Activated CD8-positive, alpha-beta memory T cell treated with anti-CD3 and anti-CD28 coated beads for 48 hours (primary cell): ENCODE results near the gene MDGA2.

Experiments
- DNase-seq, 3 experiments: peaks; one replicate each; pipeline ENCODE4 v3.0.0-alpha.2; 2020; ENCODE audit warnings: low read depth in 2 of 3, low spot score in 2 of 3

The MDGA2 gene

GRCh38 chr14:47490766-47491165 is 184.6 kb downstream of the MDGA2 start:
- DNase-seq: no peak

- no peak for DNase-seq
Observed at GRCh38 chr14:47490353-47490752, 185.1 kb downstream of the MDGA2 start.

DNA sequence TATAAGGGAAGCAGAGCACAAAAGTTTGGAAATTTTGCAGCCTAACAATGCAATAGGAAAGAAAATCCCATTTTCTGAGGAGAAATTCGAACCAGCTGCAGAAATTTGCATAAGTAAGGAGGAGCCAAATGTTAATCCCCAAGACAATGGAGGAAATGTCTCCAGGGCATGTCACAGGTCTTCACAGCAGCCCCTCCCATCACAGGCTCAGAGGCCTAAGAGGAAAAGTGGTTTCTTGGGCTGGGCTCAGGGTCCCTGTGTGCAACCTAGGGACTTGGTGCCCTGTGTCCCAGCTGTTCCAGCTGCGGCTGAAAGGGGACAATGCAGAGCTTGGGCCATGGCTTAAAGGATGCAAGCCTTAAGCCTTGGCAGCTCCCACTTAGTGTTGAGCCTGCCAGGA is 190.0 kb downstream of the MDGA2 start:
- DNase-seq: no peak

GRCh38 chr14:47483449-47483848 is 192.0 kb downstream of the MDGA2 start:
- DNase-seq: no peak

DNA sequence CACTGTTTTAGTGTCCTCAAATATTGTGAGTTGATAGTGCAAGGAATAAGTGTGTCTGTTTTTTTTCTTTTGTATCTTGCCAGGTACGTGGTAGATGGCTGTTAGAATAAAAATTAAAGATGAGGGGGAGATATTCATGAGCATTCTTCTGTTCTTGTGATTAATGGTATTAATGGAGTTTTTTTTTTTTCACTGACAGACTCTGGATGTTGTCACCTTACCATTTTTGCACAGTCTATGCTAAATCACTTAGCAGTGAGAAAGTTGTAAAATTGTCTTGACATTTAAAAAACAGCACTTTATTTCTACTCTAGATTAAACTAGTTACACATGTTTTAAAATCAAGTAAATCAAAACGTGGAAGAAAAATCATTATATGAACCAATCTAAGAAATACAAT is 204.3 kb downstream of the MDGA2 start:
- no peak for DNase-seq

DNA sequence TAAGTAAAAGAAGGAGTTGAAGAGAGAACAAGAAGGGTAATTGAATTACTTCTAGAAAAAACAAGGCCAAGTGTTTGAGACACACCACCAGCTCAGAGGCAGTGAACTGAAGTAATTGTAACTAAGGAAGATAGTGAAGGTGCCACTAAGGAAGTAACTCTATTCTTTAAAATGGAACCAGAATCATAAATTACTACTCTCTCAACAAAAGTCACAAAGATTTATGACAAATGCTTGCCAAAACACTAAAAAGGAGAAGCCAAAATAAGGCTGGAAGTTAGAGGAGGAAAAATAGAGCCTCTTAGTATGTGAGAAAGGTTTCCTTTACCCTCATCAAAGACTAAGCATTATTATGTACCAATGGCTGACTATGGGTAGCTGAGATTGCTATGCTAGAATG is 208.5 kb downstream of the MDGA2 start:
- no peak for DNase-seq

- no peak for DNase-seq
Observed at GRCh38 chr14:47454025-47454424, 221.4 kb downstream of the MDGA2 start.

DNA sequence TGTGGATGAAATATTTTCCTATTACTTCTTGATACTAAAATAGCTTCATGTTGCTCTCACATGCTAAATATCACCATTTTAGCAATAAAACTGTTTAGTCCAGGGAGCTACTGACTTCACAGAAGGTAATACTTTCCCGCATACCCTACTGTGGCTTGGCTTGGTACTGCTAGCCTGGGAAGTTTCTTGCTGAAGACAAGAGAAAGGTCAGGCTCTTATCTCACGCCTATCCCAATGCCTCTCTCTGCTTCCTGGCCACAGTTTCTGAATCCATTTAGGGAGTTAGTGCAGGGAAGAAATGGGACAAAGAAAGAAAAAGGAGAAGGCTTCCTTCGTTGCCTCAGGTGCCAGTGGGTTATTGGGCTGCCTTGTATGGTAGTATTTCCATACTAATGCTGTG is 228.3 kb downstream of the MDGA2 start:
- no peak for DNase-seq

- no peak for DNase-seq
Observed at GRCh38 chr14:47442211-47442610, 233.2 kb downstream of the MDGA2 start.

GRCh38 chr14:47439953-47440352 is 235.5 kb downstream of the MDGA2 start:
- DNase-seq: no peak

DNA sequence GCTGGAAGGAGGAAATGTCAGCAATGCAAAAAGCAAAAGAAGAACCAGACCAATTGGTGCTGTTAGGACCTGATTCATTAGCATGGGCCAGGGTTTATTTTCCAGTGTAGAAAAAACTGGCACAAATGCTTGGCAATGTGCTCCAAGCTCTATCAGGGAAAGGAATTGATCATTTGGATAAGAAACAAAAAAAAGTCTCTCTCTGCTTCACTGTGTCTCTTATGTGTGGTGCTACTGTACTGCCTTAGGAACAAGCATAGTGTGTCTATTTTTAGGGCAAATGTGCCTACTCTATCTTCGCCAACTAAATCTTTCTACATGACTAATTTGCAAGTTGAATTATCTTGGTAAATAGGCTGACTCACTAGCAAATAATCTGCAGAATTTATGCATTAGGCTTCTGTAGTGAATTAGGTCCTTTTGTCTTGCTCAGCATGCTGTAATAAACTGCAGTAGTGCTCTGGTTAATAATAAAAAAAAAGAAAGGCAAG is 236.7 kb downstream of the MDGA2 start:
- DNase-seq: no peak

DNA sequence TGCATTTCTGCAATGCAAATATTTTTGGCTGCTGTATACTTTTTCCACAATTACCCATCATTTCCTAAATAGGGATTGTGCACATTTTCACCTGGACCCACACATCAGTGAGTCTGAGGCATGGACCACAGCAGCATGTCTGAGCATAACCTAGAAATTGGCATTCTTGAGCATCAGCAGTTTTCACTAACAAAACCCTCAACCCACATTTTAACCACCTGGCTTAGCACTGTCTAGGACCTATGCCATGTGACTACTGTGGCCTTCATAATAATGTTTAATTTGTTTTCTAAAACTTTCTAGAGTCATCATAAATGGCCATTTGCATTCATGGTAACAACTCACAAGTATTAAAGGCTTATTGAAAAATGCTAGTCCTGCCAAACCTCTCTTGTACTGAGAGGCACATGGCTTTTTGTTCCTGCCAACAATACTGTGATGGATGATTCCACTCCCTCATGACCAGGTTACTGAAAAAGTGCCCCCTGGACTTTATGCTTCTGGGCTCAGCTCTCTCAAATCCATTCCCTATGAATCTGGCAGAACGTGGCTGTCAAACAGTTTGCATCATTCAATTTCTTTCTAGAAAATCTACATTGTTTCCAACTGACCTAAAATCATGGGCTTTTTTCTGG is 240.0 kb downstream of the MDGA2 start:
- DNase-seq: no peak

GRCh38 chr14:47427629-47428028 is 247.8 kb downstream of the MDGA2 start:
- DNase-seq: no peak

DNA sequence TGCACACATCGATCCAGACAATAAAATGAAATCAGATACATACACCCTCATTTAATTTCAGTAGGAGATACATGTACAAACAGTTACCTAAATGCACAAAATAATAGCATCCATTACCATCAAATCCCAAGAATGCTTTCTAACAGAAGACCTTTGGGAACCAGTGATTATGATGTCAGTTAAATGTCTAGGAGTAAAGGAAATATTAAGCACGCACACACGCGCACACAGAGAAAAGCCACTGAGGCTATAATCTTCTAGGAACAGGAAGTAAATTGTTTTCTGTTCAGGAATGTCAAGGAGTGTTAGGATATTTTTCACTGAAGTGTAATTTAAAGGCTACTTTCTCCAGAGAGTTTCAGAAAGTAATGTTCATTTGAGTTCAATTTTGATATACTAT is 250.1 kb downstream of the MDGA2 start:
- no peak for DNase-seq

- no peak for DNase-seq
Observed at GRCh38 chr14:47422191-47422590, 253.2 kb downstream of the MDGA2 start.

GRCh38 chr14:47411523-47411922 is 263.9 kb downstream of the MDGA2 start:
- DNase-seq: no peak

DNA sequence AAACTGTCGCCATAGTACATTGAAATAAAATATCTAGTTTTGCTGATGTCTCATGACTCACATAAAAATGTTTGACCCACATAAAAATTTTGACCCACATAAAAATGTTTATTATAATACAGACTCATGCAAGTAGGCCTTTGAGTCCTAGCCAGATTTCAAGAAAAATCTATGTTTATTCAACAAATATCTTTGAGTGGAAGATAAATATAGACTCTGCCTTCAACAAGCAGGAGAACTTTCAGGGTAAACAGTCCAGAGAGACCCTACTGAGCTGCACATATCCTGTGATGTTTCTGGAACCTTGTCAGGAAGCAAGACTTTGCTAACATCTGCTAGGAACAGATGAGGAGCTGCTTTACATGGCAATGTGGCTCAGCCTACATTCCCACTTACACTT is 283.1 kb downstream of the MDGA2 start:
- no peak for DNase-seq

DNA sequence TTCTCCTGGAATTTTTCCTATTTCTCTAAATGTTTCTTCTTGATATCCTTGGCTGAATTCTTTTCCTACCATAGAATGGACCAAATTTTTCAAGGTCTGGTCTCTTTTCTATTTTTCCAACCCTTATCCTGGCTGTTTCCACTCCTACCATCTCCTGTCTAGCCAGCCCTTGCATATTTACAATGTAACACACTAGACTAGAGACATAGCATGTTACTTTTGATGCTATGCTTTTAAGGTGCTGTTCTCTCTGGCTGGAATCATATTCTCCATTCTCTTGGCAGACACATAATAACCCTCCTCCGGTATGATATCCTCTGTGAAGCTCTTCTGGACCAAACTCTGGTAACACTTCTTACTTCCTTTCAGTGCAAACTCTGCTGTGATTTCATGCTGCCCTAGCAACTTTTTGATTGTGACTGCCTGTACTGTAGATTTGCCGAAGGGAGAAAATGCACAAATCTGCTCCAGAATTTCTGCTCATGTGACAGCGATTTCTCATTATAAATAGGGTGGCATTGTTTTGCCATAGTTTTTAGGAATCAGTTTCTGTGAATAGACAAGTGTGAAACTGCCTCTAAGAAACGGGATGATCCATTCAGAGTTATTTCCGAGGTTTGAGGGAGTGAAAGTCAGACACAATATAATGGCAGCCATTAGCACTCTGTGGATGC is 284.4 kb downstream of the MDGA2 start:
- DNase-seq: no peak

DNA sequence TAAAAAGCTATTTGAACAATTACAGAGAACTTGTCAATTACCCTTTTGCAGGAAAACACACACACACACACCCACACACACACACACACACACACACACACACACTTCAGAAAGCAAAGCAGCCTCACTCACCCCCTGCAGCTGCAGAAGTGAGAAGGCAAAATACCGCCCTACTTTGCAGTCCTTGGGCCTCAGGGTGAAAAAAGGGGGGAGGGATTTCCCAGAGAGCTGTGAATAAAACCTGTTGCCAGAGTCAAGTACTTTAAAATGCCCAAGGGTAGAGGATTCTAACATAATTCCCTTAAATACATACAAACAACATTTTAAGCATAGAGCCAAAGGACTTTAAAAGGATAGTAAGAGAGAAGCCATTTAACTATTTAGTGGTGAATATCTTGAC is 285.9 kb downstream of the MDGA2 start:
- DNase-seq: no peak

DNA sequence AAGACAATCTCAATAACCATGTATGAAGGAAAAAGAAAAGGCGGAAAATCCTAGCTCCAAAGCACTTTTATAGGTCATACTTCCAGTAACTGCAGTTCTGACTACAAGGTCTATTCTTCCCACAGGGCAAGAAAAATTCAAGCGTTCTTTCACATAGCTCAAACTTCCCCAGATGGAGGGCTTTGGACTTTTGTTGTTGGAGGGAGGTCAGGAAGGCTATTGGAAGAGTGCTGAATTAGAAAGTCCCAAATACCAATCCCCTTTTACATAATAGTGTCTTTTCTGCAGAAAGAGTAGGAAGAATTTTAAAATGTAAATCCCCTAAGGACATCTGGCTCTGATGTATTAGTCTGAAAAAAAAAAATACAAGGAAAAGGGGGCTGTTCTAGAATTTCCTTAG is 309.4 kb downstream of the MDGA2 start:
- no peak for DNase-seq

GRCh38 chr14:47365233-47365632 is 310.2 kb downstream of the MDGA2 start:
- no peak for DNase-seq

DNA sequence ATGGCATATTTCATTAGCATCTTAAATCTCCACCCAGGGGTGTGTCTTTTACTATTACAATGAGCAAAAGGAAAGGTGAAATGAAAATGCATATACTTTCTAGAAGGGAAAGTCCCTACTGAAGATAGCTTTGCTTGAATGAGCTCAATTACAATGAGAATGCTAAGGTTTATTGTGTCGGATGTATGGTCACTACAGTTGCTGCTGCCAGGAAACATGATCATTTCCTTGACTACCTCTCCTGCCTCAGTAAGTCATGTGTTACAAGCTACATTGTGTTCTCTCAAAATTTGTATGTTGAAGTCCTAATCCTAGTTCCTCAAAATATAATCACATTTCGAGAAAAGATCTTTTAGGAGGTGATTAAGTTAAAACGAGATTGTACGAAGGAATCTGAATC is 322.2 kb downstream of the MDGA2 start:
- DNase-seq: no peak

DNA sequence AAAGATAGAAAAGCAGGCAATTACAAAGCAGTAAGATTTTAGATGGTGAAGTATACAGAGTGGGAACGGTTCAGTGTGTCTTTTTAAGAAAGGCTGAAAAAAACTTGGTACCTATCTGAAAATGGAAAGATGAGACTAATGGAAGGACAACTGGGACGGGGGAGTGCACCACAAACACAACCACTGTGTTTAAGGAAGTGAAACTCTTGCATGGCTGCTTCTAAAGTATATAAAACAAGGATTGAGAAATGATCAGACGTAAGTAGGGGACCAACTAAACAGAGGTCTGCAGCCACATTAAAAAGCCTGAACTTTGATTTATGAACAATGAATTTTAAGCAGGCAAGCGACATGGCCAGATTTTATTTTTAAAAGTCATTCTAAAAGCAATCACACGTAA is 328.6 kb downstream of the MDGA2 start:
- no peak for DNase-seq
